ENCODE results near the gene UBALD2. TPM values are rescaled to one million over a fixed set of nuclear protein-coding genes. Genes with fewer than 3 reads are reported as not detected.

UBALD2 gene
- polyA plus RNA-seq, 1 of the 3 experiments (the other 2 are of a cell fraction) = 27.0 TPM

- POLR2A ChIA-PET = no interaction called here
- TF ChIP-seq NRF1 (IDR thresholded peaks at IDR 0.05; ENCODE audit: low read depth, low read length) = no peak
- no peak for TF ChIP-seq RAD21 (IDR thresholded peaks at IDR 0.05; ENCODE audit: low read length)
- TF ChIP-seq MAX (IDR thresholded peaks at IDR 0.05; ENCODE audit: low read depth) = no peak
- no peak for TF ChIP-seq EP300 (IDR thresholded peaks at IDR 0.05; ENCODE audit: borderline replicate concordance in 1 of 2, low read depth in 1 of 2, low read length in 1 of 2)
- no peak for TF ChIP-seq CHD2 (IDR thresholded peaks at IDR 0.05; ENCODE audit: low read length, partially characterized antibody)
- TF ChIP-seq TCF12 (IDR thresholded peaks at IDR 0.05) = no peak
- TF ChIP-seq FOSL2 (IDR thresholded peaks at IDR 0.05; ENCODE audit: borderline replicate concordance, low read depth) = no peak
- TF ChIP-seq POLR2AphosphoS5 (IDR thresholded peaks at IDR 0.05; ENCODE audit: low read depth, low read length) = no peak
- no peak for TF ChIP-seq RCOR1 (IDR thresholded peaks at IDR 0.05; ENCODE audit: low read length)
- TF ChIP-seq YY1 (IDR thresholded peaks at IDR 0.05; ENCODE audit: low read depth) = no peak
- no peak for TF ChIP-seq USF2 (IDR thresholded peaks at IDR 0.05; ENCODE audit: borderline replicate concordance, low read depth, low read length)
- TF ChIP-seq IRF3 (IDR thresholded peaks at IDR 0.05; ENCODE audit: low read depth, low read length) = no peak
- no peak for TF ChIP-seq MEF2A (IDR thresholded peaks at IDR 0.05; ENCODE audit: borderline replicate concordance, low read depth)
- no peak for TF ChIP-seq TEAD4 (IDR thresholded peaks at IDR 0.05; ENCODE audit: borderline replicate concordance, insufficient read depth)
- TF ChIP-seq FOXJ3 (CRISPR knock-in tag; IDR thresholded peaks at IDR 0.05) = no peak
- TF ChIP-seq SIN3A (IDR thresholded peaks at IDR 0.05; ENCODE audit: borderline replicate concordance, low read depth, low read length) = no peak
- no peak for TF ChIP-seq JUND (IDR thresholded peaks at IDR 0.05)
- no peak for TF ChIP-seq FOXM1 (IDR thresholded peaks at IDR 0.05; ENCODE audit: low read depth)
- TF ChIP-seq TAF1 (IDR thresholded peaks at IDR 0.05; ENCODE audit: borderline replicate concordance, low read depth, low read length) = no peak
- no peak for TF ChIP-seq RXRA (IDR thresholded peaks at IDR 0.05; ENCODE audit: borderline replicate concordance, low read depth)
- Histone ChIP-seq H2AFZ (ENCODE audit: low read depth) (no peak overlapping the region), H3K4me3 (ENCODE audit: low read depth in 2 of 2, low read length in 1 of 2) (no peak overlapping the region), H3K27me3 (ENCODE audit: insufficient read depth) (no peaks in the 10 kb centered on the region), H4K20me1 (ENCODE audit: insufficient read depth) (peaks cover 13% of the 10 kb centered on the region; the same call in 1 of the 2 replicates), H3K9me2 (no peaks in the 10 kb centered on the region), H3K9ac (no peak overlapping the region), H3K79me2 (ENCODE audit: insufficient read depth) (peaks cover 26% of the 10 kb centered on the region), H3K4me2 (no peak overlapping the region), H3K4me1 (ENCODE audit: control insufficient read depth in 1 of 2, insufficient read depth in 2 of 2, low read depth in 1 of 2, low read length in 1 of 2) (peaks cover 8 to 11% of the 10 kb centered on the region in 2 experiments; a peak in 1 of 4 replicates), H3K9me3 (no peaks in the 10 kb centered on the region), H3K36me3 (replicated peaks in 1 of 2; ENCODE audit: control insufficient read depth in 1 of 2, insufficient read depth in 2 of 2, low read length in 1 of 2) (peaks cover 0 to 21% of the 10 kb centered on the region in 2 experiments), H3F3A (replicated peaks; ENCODE audit: insufficient read depth) (peaks cover 9% of the 10 kb centered on the region), H3K27ac (ENCODE audit: low read depth in 2 of 2, low read length in 1 of 2) (no peak overlapping the region)
- DNase-seq = peak; percentile 49
- CTCF ChIA-PET = interaction anchor here (0.9 to 4.2 kb wide), 13 partner anchors 9 to 369 kb away, joined by 3 to 31 read pairs (median 4); partner anchors contain the start of genes MRPL38 and SRP68
- 92% methylated on average over 23 of the region's 26 CpGs for WGBS (ENCODE audit: low lambda C conversion rate)
These were observed 8.4 kb downstream of the UBALD2 start for GRCh38 chr17:76273445-76274111.
